OCI-LY3 (cell line): ENCODE measurements around the gene POU2F1.

ENCODE experiments used
- EZH2phosphoT487 ChIP-seq: fragments of 200-600 bp; shearing (Covaris generic); IDR thresholded peaks from 2 replicates; pipeline ENCODE4 v1.6.1; 2018; ENCODE audit warnings: antibody characterized with exemption, mixed run types, low read depth
- TF ChIP-seq, protein P1 (sequence below): fragments of 200-600, 300-600 bp; sonication (generic); IDR thresholded peaks from 2 replicates; pipeline ENCODE4 v1.5.1; 2014; ENCODE audit warnings: antibody characterized with exemption, low read length, low read depth

DNA sequence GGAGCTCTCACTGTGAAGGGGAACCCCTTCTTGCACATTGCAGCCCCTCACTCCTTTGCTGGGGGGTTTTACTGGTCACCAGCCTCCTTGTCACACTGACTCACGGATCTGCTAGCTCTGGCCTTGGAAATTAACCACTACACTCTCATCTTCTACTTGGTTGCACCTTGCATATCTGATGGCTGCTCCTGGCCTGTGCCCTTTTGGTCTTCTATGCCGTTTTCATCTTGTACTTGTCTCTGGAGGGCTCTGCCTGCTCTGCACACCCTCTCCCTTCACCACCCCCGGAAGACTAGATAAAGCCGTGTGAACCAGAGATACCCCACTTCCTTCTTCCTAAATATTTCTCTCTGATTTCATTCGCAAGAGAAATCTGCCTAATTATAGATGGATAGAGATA lies 253.1 kb downstream of the POU2F1 start:
- no peak for TF ChIP-seq EZH2phosphoT487
- TF ChIP-seq, protein P1, sequence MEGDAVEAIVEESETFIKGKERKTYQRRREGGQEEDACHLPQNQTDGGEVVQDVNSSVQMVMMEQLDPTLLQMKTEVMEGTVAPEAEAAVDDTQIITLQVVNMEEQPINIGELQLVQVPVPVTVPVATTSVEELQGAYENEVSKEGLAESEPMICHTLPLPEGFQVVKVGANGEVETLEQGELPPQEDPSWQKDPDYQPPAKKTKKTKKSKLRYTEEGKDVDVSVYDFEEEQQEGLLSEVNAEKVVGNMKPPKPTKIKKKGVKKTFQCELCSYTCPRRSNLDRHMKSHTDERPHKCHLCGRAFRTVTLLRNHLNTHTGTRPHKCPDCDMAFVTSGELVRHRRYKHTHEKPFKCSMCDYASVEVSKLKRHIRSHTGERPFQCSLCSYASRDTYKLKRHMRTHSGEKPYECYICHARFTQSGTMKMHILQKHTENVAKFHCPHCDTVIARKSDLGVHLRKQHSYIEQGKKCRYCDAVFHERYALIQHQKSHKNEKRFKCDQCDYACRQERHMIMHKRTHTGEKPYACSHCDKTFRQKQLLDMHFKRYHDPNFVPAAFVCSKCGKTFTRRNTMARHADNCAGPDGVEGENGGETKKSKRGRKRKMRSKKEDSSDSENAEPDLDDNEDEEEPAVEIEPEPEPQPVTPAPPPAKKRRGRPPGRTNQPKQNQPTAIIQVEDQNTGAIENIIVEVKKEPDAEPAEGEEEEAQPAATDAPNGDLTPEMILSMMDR, result no peak
